K562 (cell line): Measurements from ENCODE around the gene LOXL3. TPM values are rescaled to one million over a fixed set of nuclear protein-coding genes. Genes with fewer than 3 reads are reported as not detected.

ENCODE experiments used
- ATAC-seq: fragments of 200-7000 bp; cut with Tn5 transposase; 3 replicates; pipeline ENCODE4 v1.9.1; 2020; ENCODE audit warnings: moderate library complexity
- Bru-seq: library from RNA; stranded (reverse); fragments of 400-500 nt; gene quantifications from one replicate; lab custom pipeline; 2021; lab: Mats Ljungman, UMichigan
- BruChase-seq, 2 experiments: library from RNA; stranded (reverse); fragments of 400-500 nt; gene quantifications; one replicate each; lab custom pipeline; 2021; lab: Mats Ljungman, UMichigan
- BruUV-seq: library from RNA; stranded (reverse); fragments of 400-500 nt; replicated peaks from 2 replicates; lab custom pipeline; 2021; lab: Mats Ljungman, UMichigan
- CTCF ChIA-PET: fragments of 300-600 bp; formaldehyde crosslinking; extraction: SDS; loops from one replicate; lab custom pipeline; 2021; ENCODE audit warnings: low intra/inter-chr PET ratio; lab: Yijun Ruan, JAX
- POLR2A ChIA-PET: fragments of 300-600, 350-650 bp; sonication (Branson Sonifier 250); formaldehyde crosslinking; extraction: SDS; loops from one replicate; lab custom pipeline; 2021; ENCODE audit warnings: antibody characterized with exemption, inconsistent platforms; lab: Yijun Ruan, JAX
- DNase-seq, 4 experiments: peaks; one replicate each; pipeline versions ENCODE4 v3.0.0 to v3.0.0-alpha.2; 2011 to 2018; ENCODE audit warnings: low spot score in 3 of 4, mixed read lengths in 3 of 4; ENCODE audit errors: extremely low read depth in 1 of 4
- FAIRE-seq: peaks from 2 replicates; lab custom pipeline; 2011; peaks lifted over from hg19 to GRCh38; lab: Jason Lieb, UNC
- H2AFZ ChIP-seq: 2 replicates; pipeline ENCODE4 v1.6.0; 2011; ENCODE audit warnings: low read depth, low read length, control low read depth, inconsistent platforms
- H3K27ac ChIP-seq: fragments of 200-600 bp; 3 replicates; pipeline ENCODE4 v1.8.0; 2011; ENCODE audit warnings: low read depth, mild to moderate bottlenecking, control low read depth, inconsistent platforms, low read length, moderate library complexity, mixed read lengths; ENCODE audit errors: extremely low read depth
- H3K27me3 ChIP-seq, 2 experiments: fragments of 300-600 bp in 1 of 2; 2 replicates in 1 of 2; 3 replicates in 1 of 2; pipeline versions ENCODE4 v1.6.0 to v1.8.0; 2011; ENCODE audit warnings: inconsistent platforms in 2 of 2, low read length in 2 of 2, mild to moderate bottlenecking in 1 of 2, mixed read lengths in 1 of 2, moderate library complexity in 1 of 2; ENCODE audit not compliant: control insufficient read depth in 2 of 2, insufficient read depth in 2 of 2
- H3K36me3 ChIP-seq: fragments of 300-600 bp; 3 replicates; pipeline ENCODE4 v1.8.0; 2011; ENCODE audit warnings: mild to moderate bottlenecking, low read length, inconsistent platforms; ENCODE audit not compliant: control insufficient read depth, insufficient read depth
- H3K4me1 ChIP-seq, 2 experiments: fragments of 200-600 bp in 1 of 2; replicated peaks in 1 of 2; 2 replicates in 1 of 2; 3 replicates in 1 of 2; pipeline versions ENCODE4 v1.5.1 to v1.8.0; 2011; ENCODE audit warnings: inconsistent platforms in 2 of 2, low read length in 2 of 2, mild to moderate bottlenecking in 1 of 2, mixed read lengths in 1 of 2, moderate library complexity in 1 of 2; ENCODE audit not compliant: control insufficient read depth in 2 of 2, insufficient read depth in 2 of 2
- H3K4me2 ChIP-seq: 2 replicates; pipeline ENCODE4 v1.6.1; 2011; ENCODE audit warnings: low read length, control low read depth, inconsistent platforms, mixed read lengths; ENCODE audit not compliant: insufficient read depth
- H3K4me3 ChIP-seq: fragments of 200-600 bp; sonication (generic), shearing (Covaris generic); 2 replicates; pipeline ENCODE4 v1.5.1; 2016; ENCODE audit warnings: control low read depth, inconsistent platforms
- H3K79me2 ChIP-seq: fragments of 200-600 bp; 3 replicates; pipeline ENCODE4 v1.8.0; 2011; ENCODE audit warnings: low read length, inconsistent platforms; ENCODE audit not compliant: control insufficient read depth, insufficient read depth
- H3K9ac ChIP-seq, 2 experiments: 2 replicates each; pipeline versions ENCODE4 v1.6.0 to v1.6.1; 2011; ENCODE audit warnings: low read depth in 2 of 2, low read length in 2 of 2, control low read depth in 1 of 2, inconsistent platforms in 1 of 2, mild to moderate bottlenecking in 1 of 2, mixed read lengths in 1 of 2; ENCODE audit not compliant: insufficient read depth in 1 of 2
- H3K9me1 ChIP-seq: one replicate; pipeline ENCODE4 v1.6.0; 2011; ENCODE audit warnings: inconsistent platforms, mild to moderate bottlenecking, low read length, moderate library complexity; ENCODE audit not compliant: control insufficient read depth, insufficient read depth
- H3K9me3 ChIP-seq: replicated peaks from 2 replicates; pipeline ENCODE4 v1.5.1; 2011; ENCODE audit warnings: low read depth, low read length, inconsistent platforms; ENCODE audit not compliant: control insufficient read depth, insufficient read depth
- H4K20me1 ChIP-seq: replicated peaks from 2 replicates; pipeline ENCODE4 v1.6.1; 2011; ENCODE audit warnings: low read length, inconsistent platforms, mixed read lengths; ENCODE audit not compliant: control insufficient read depth, insufficient read depth
- BRF2 ChIP-seq: IDR thresholded peaks from 3 replicates; pipeline ENCODE4 v1.6.1; 2011; ENCODE audit warnings: borderline replicate concordance, mild to moderate bottlenecking; ENCODE audit not compliant: insufficient read length, insufficient read depth
- CTBP1 ChIP-seq: fragments of 450-650 bp; IDR thresholded peaks from 2 replicates; pipeline ENCODE4 v1.6.1; 2016; ENCODE audit warnings: borderline replicate concordance
- SMC3 ChIP-seq: conservative IDR thresholded peaks from 2 replicates; pipeline ENCODE4 v1.6.1; 2011; ENCODE audit warnings: low read depth, low read length, improper control_type of control experiment; ENCODE audit not compliant: insufficient read depth
- SREBF2 ChIP-seq: sonication (generic); formaldehyde crosslinking; IDR thresholded peaks from 2 replicates; pipeline ENCODE4 v1.4.0; 2020; ENCODE audit warnings: mild to moderate bottlenecking, missing genetic modification reagents
- ZBTB11 ChIP-seq, 3 experiments: fragments of 200-800 bp in 1 of 3; fragments of 250-450 bp in 1 of 3; fragments of 450-650 bp in 1 of 3; sonication (Bioruptor Pico) in 1 of 3; sonication (Bioruptor generic) in 1 of 3; formaldehyde crosslinking in 1 of 3; IDR thresholded peaks; 2 replicates each; pipeline versions ENCODE4 v1.6.1 to v1.8.0; 2016 to 2022; ENCODE audit warnings: mild to moderate bottlenecking in 2 of 3, missing genetic modification characterization in 2 of 3, missing compliant biosample characterization in 1 of 3, moderate library complexity in 1 of 3
- ZBTB33 ChIP-seq: sonication (generic); formaldehyde crosslinking; IDR thresholded peaks from 2 replicates; pipeline ENCODE4 v1.8.1; 2023; ENCODE audit warnings: mild to moderate bottlenecking, missing genetic modification reagents
- WGBS: fragments of 100-300 bp; shearing (Covaris generic); methylation state at CpG from one replicate; pipeline ENCODE4 v1.1.6; 2016; ENCODE audit warnings: low coverage, mixed read lengths; ENCODE audit not compliant: insufficient coverage; ENCODE audit errors: missing lambda C conversion rate; 5-methylcytosine and 5-hydroxymethylcytosine counted together
- in situ Hi-C: fragments of 300-500 bp; cut with MboI; formaldehyde crosslinking; loops from 4 replicates; pipeline ENCODE4 v1.15.0; 2018; ENCODE audit warnings: inconsistent platforms, mixed read lengths
- intact Hi-C: fragments of 100-400 bp; cut with micrococcal nuclease; formaldehyde crosslinking; loops from 2 replicates; pipeline ENCODE4 v1.14.2; 2022
- long read RNA-seq, 3 experiments: library from polyadenylated mRNA in 2 of 3; library from RNA in 1 of 3; unstranded in 2 of 3; stranded (forward) in 1 of 3; transcript quantifications; one replicate each; pipeline ENCODE4 v2.0.0, GENCODE V29; 2019 to 2022
- polyA minus RNA-seq, 3 experiments: library from RNA; depleted of rRNA, polyadenylated mRNA; stranded (reverse); fragments of >200 nt; gene quantifications; 2 replicates each; pipeline ENCODE4 v1.2.3, GENCODE V29; 2011
- polyA plus RNA-seq, 8 experiments: library from polyadenylated mRNA; depleted of rRNA in 4 of 8; stranded (reverse) in 5 of 8; unstranded in 3 of 8; fragments of >200 nt; fragmentation: Nextera tagmentation in 2 of 8; fragmentation: Illumina TruSeq in 1 of 8; extraction: Ambion mirVana in 2 of 8; extraction: Trizol in 1 of 8; gene quantifications; 2 replicates each; pipeline versions ENCODE4 v1.2.1 to v1.2.3, GENCODE V29; 2011 to 2014; ENCODE audit warnings: inconsistent platforms in 1 of 8, missing spikeins in 1 of 8
- total RNA-seq, 7 experiments: library from RNA; depleted of rRNA in 6 of 7; stranded (reverse); fragments of >200 nt in 6 of 7; fragmentation: Illumina TruSeq in 2 of 7; extraction: Trizol in 2 of 7; gene quantifications; 2 replicates each; pipeline versions ENCODE4 v1.2.1 to v1.2.3, GENCODE V29; 2011 to 2021; ENCODE audit warnings: low replicate concordance in 1 of 7

Gene LOXL3
- total RNA-seq (2011; cell fraction: chromatin; rRNA removed; ENCODE audit: low replicate concordance), result 2.6 and 3.8 TPM in 2 replicates
- total RNA-seq (2011; cell fraction: nucleolus; rRNA removed), result 2.0 and 2.2 TPM in 2 replicates
- total RNA-seq (2011; cell fraction: nucleoplasm; rRNA removed), result 2.1 and 2.9 TPM in 2 replicates
- 0.29 and 0.64 TPM in 2 replicates for total RNA-seq (2014; rRNA removed)
- 0.25 and 0.26 TPM in 2 replicates for total RNA-seq (2014; rRNA removed; fragmentation: Illumina TruSeq; extraction: Trizol)
- total RNA-seq (2015; rRNA removed; fragmentation: Illumina TruSeq; extraction: Trizol), result 0.22 and 0.23 TPM in 2 replicates
- 0.58 and 0.76 TPM in 2 replicates for total RNA-seq (2021)
- 0.99 and 1.1 TPM in 2 replicates for polyA plus RNA-seq (2011; rRNA removed)
- polyA plus RNA-seq (2011; cell fraction: cytosol; rRNA removed), result 0.87 and 1.1 TPM in 2 replicates
- 3.1 and 5.8 TPM in 2 replicates for polyA plus RNA-seq (2011; cell fraction: nucleus; rRNA removed)
- 0.59 and 1.7 TPM in 2 replicates for polyA plus RNA-seq (2012)
- 0.31 and 0.48 TPM in 2 replicates for polyA plus RNA-seq (2014; fragmentation: Illumina TruSeq; extraction: Trizol)
- polyA plus RNA-seq (2014; fragmentation: Nextera tagmentation; extraction: Ambion mirVana), result under 1 TPM; 0.24 to 0.30 TPM
- polyA plus RNA-seq (2014; rRNA removed), result 0.50 and 1.1 TPM in 2 replicates
- 0.53 and 0.66 TPM in 2 replicates for polyA minus RNA-seq (2011; rRNA and poly(A)+ RNA removed)
- 1.0 TPM in 1 of 2 replicates, not detected in the other for polyA minus RNA-seq (2011; cell fraction: cytosol; rRNA and poly(A)+ RNA removed)
- 1.1 and 1.8 TPM in 2 replicates for polyA minus RNA-seq (2011; cell fraction: nucleus; rRNA and poly(A)+ RNA removed)
- percentile 41 among the genes with signal in this experiment for Bru-seq, nascent RNA
- percentile 34 among the genes with signal in this experiment for BruChase-seq, experiment 1, labeled RNA remaining after a 2-hour chase
- BruChase-seq, experiment 2, labeled RNA remaining after a 6-hour chase, result percentile 33 among the genes with signal in this experiment
- long read RNA-seq, experiment 1, result 0 reads
- long read RNA-seq, experiment 2, result 0 reads
- long read RNA-seq, experiment 3, result 0 reads

- peaks cover 16% of the 10 kb centered on the region; the same call in 2 of the 3 replicates for H3K79me2 ChIP-seq
- H3K27ac ChIP-seq, result peak within 1 kb of the TSS; percentile 92
- peaks cover 18 to 54% of the 10 kb centered on the region in 2 experiments for H3K4me1 ChIP-seq
- whole genome bisulfite sequencing, result 1% methylated on average over 23 of the region's 73 CpGs
- no peaks in the 10 kb centered on the region for H3K9me1 ChIP-seq
- no peaks in the 10 kb centered on the region for H3K27me3 ChIP-seq
- H3K36me3 ChIP-seq, result peaks cover 17% of the 10 kb centered on the region; the same call in 1 of the 3 replicates
- no peaks in the 10 kb centered on the region for H4K20me1 ChIP-seq
- FAIRE-seq, result peak; percentile 44
- no peaks in the 10 kb centered on the region for H3K9me3 ChIP-seq
- intact Hi-C loops, result loop anchor here (2.0 kb wide), 1 partner anchor 23 kb away; no protein-coding TSS in a partner anchor
- no TSS peak for BruUV-seq
- H3K4me3 ChIP-seq, result peak within 1 kb of the TSS; percentile 66
- CTCF ChIA-PET, result interaction anchor here (0.5 kb wide), 1 partner anchor 302 kb away, joined by 3 read pairs; no protein-coding TSS in a partner anchor
- H3K4me2 ChIP-seq, result peak within 1 kb of the TSS; percentile 95
- peak within 1 kb of the TSS; percentile 90 for H2AFZ ChIP-seq
- in situ Hi-C loops, result no loop called here
- peak within 1 kb of the TSS; percentile 83 to 99 for H3K9ac ChIP-seq
- DNase-seq, result peak; percentile 89 to 94 (median 92)
- peak; percentile 87 for ATAC-seq
- POLR2A ChIA-PET, result interaction anchor here (0.6 to 1.1 kb wide), 2 partner anchors 23 to 167 kb away, joined by 3 to 5 read pairs; no protein-coding TSS in a partner anchor
- TF ChIP-seq SMC3 (no peak), SREBF2 (CRISPR knock-in tag) (no peak), ZBTB11 (CRISPR knock-in tag; IDR thresholded peaks at IDR 0.05) (peak in 1 of 3 experiments; percentile 57; a peak in 2 of 6 replicates), ZBTB33 (CRISPR knock-in tag) (no peak), BRF2 (no peak), CTBP1 (peak; percentile 42; the same call in 1 of the 2 replicates)
Observed at GRCh38 chr2:74553892-74554819, at the start of gene LOXL3, which contains the start of gene DOK1. TSS of gene LOXL3 (minus strand) at chr2:74553942. CDS start at chr2:74552634, 1,308 bp downstream. TSS of gene DOK1 (plus strand) at chr2:74554720. CDS start at chr2:74554755, 35 bp downstream.
